Spleen (tissue), 3 donors: ENCODE results near the gene SLC6A7.

ENCODE experiments used
- POLR2A ChIP-seq, 3 donors: fragments of 450-650 bp; IDR thresholded peaks; one replicate each; pipeline ENCODE4 v1.5.1; 2017; ENCODE audit warnings: antibody characterized with exemption in 3 of 3, mild to moderate bottlenecking in 1 of 3
- POLR2AphosphoS5 ChIP-seq, 3 donors: sonication (generic); formaldehyde crosslinking; IDR thresholded peaks; one replicate each; pipeline ENCODE4 v1.5.1; 2017; ENCODE audit warnings: antibody characterized with exemption in 3 of 3

GRCh38 chr5:150197476-150197875 lies 7.6 kb downstream of the SLC6A7 start:
- no peak for TF ChIP-seq POLR2AphosphoS5 (IDR thresholded peaks at IDR 0.05)
- no peak for TF ChIP-seq POLR2A (IDR thresholded peaks at IDR 0.05)
